Left renal cortex interstitium (tissue), 4 donors: ENCODE measurements around the gene ASGR2. TPM values are rescaled to one million over a fixed set of nuclear protein-coding genes. Genes with fewer than 3 reads are reported as not detected.
"Not testable (repeated sequence)": the region's sequence is repeated elsewhere in the genome, so short reads cannot be mapped to it uniquely, and the experiment has no call there.

Source experiments
- DNase-seq, 4 donors: peaks; one replicate each; pipeline ENCODE4 v3.0.0-alpha.2; 2013; ENCODE audit warnings: low read depth in 4 of 4, low spot score in 2 of 4, missing footprints in 1 of 4
- polyA plus RNA-seq, 4 donors: library from polyadenylated mRNA; unstranded; fragments of 120-200 nt; gene quantifications; one replicate each; pipeline ENCODE4 v1.2.1, GENCODE V29; 2013; ENCODE audit not compliant: insufficient read length in 4 of 4

Gene ASGR2
- polyA plus RNA-seq, 4 donors, result 1.1 to 3.2 (median 1.7) TPM

GRCh38 chr17:7127501-7127900 is 12.9 kb upstream of the ASGR2 start:
- DNase-seq, result not testable (repeated sequence)

GRCh38 chr17:7126386-7126785 is 11.8 kb upstream of the ASGR2 start:
- not testable (repeated sequence) for DNase-seq

GRCh38 chr17:7124923-7125322 is 10.3 kb upstream of the ASGR2 start:
- DNase-seq, result no peak

- DNase-seq, result no peak
Observed at GRCh38 chr17:7123844-7124243, 9.2 kb upstream of the ASGR2 start.

GRCh38 chr17:7122381-7122780 is 7.8 kb upstream of the ASGR2 start:
- DNase-seq, result no peak

GRCh38 chr17:7120635-7121034 is 6.0 kb upstream of the ASGR2 start:
- DNase-seq, result not testable (repeated sequence)

- no peak for DNase-seq
Observed at GRCh38 chr17:7120123-7120522, 5.5 kb upstream of the ASGR2 start.

GRCh38 chr17:7119314-7119713 is 4.7 kb upstream of the ASGR2 start:
- no peak for DNase-seq

- no peak for DNase-seq
Observed at GRCh38 chr17:7114875-7115614, 423 bp upstream of the ASGR2 start.

- no peak for DNase-seq
Observed at GRCh38 chr17:7113273-7114071, 1.1 kb downstream of the ASGR2 start.

GRCh38 chr17:7112510-7113108 is 2.0 kb downstream of the ASGR2 start:
- no peak for DNase-seq

- no peak for DNase-seq
Observed at GRCh38 chr17:7111784-7112509, 2.7 kb downstream of the ASGR2 start.

GRCh38 chr17:7110617-7111306 is 3.9 kb downstream of the ASGR2 start:
- DNase-seq, result no peak

GRCh38 chr17:7109461-7110322 is 4.9 kb downstream of the ASGR2 start:
- no peak for DNase-seq

GRCh38 chr17:7108981-7109380 is 5.6 kb downstream of the ASGR2 start:
- no peak for DNase-seq

GRCh38 chr17:7108560-7108925 is 6.1 kb downstream of the ASGR2 start:
- no peak for DNase-seq

- no peak for DNase-seq
Observed at GRCh38 chr17:7107795-7108559, 6.6 kb downstream of the ASGR2 start.

- no peak for DNase-seq
Observed at GRCh38 chr17:7107012-7107754, 7.4 kb downstream of the ASGR2 start.
